COR-L47 (cell line): ENCODE results near the gene CFAP210.
"Not testable (repeated sequence)": the region's sequence is repeated elsewhere in the genome, so short reads cannot be mapped to it uniquely, and the experiment has no call there.

Experiments
- DNase-seq: peaks from one replicate; lab custom pipeline; 2025; lab: John Stamatoyannopoulos, UW

CFAP210 gene

GRCh38 chr2:169619946-169620345 is 74.3 kb downstream of the CFAP210 start:
- no peak for DNase-seq

- not testable (repeated sequence) for DNase-seq
Observed at GRCh38 chr2:169615982-169616381, 78.2 kb downstream of the CFAP210 start.

- DNase-seq: no peak
Observed at GRCh38 chr2:169613876-169614275, 80.3 kb downstream of the CFAP210 start.

GRCh38 chr2:169609264-169609663 is 84.9 kb downstream of the CFAP210 start:
- no peak for DNase-seq

- DNase-seq: no peak
Observed at GRCh38 chr2:169599568-169599967, 94.6 kb downstream of the CFAP210 start.

- no peak for DNase-seq
Observed at GRCh38 chr2:169598982-169599381, 95.2 kb downstream of the CFAP210 start.

GRCh38 chr2:169596546-169596945 is 97.7 kb downstream of the CFAP210 start:
- not testable (repeated sequence) for DNase-seq
